HG03159 (cell line): ENCODE data around the gene MAP3K20.
"Not testable (repeated sequence)": the region's sequence is repeated elsewhere in the genome, so short reads cannot be mapped to it uniquely, and the experiment has no call there.

Experiments used
- ATAC-seq: cut with Tn5 transposase; IDR thresholded peaks from one replicate; pipeline ENCODE4 v1.9.1; 2021; ENCODE audit warnings: mild to moderate bottlenecking, moderate library complexity; ENCODE audit not compliant: unreplicated experiment

The MAP3K20 gene

DNA sequence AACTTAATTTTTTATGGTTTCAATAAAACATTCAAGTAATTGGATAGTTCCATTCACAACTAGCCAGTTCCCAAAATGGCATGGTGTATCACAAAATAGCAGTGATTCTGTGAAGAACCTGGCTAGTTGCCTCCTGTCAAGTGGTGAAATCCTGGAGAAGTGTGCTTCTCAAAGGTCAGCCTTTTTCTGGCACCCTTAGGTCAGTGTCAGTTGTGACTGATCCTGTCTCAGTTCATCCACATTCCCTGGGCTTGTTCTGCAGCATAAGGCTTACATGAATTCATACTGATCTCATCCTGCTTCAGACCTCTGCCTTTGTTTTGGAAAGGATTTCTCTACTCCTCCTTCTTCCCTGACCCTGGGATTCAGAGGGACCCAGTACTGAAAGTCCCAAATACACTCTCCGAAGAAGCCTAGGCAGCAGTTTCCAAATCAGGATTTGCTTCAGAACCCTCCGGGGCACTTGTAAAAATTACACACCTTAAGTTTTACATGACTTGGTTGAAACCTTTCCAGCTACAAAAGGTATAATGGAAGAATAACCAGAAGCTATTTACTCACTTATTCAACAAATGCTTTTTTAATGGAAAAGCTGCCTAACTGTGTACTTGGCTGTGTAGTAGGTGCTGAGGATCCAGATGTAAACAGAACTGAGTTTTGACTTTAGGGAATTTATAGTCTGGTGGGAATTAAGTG, 11.0 kb downstream of the MAP3K20 start:
- ATAC-seq = no peak

DNA sequence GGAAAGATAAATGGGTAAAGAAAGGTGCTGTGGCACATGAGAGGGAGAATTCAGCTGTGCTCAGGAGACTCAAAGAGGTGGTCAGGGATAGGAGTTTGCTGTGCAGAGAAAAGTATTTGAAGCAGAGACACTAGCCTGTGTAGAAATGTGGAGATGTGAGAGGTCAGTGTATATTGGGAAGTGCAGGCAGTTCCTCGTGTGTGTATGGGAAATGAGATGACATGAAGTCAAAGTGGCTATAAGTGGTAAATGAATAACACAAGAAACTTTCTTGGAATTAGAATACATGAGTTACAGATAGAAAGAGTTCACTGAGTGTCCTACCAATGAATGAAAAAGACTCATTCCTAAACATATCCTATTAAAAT, 11.6 kb downstream of the MAP3K20 start:
- ATAC-seq = no peak

DNA sequence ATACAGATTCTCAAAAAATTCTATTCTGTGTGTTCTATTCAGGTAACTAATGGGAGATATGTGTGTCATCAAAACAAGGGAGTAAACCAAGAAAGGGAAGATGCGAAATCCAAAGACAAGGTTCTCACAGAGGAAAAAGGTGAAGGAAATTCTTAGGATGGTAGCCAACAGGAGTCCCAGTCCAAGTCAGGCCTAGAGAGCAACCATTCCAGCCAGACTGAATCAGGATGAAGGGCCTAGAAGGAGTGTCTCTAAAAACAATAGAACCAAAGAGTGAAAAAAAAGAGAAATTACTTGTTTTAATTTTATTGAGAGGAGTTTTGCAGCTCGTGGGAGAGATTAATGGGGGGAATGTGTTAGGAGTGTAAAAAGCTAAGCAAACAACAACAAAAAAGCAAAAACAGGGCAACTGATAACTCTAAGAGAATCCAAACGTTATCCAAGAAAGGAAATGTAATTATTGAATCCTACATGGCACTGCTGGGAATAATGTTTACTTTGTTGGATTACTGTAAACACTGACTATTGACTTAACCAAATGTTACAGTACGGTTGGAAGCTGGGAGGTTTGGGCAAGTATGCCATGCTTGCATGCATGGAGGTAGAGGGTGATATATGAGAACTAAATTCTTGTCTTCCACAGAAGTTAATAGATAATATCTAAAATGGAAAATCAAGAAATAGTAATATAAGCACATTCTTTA, 12.3 kb downstream of the MAP3K20 start:
- no peak for ATAC-seq

DNA sequence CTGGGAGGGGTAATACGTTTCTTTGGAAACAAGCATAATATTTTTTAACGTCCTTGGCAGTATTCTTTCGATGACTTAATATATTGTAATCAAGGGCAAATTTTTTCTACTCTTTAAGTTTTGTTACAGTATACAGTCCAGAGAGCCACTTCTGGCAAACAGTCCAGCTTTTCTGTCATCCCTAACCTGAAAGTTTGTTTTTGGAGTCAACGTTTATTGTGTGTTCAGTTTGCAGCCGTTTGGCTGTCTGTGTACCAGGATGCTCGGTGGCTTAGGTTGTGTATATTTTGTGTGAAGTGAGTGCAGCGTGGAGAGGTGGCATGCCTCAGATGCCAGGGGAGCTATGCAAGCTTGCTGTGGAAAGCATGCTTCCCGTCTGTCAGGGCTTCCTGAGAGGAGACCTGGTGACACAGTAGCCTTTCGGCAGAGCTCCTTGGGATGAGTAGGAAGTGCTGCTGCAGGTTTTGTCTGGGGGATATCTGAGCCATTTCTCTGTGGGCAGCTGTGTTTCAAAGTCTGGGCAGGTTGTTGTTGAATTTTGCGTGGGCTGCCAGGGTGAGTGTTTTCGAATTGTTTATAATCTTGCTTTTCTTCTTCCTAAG, 14.7 kb downstream of the MAP3K20 start:
- no peak for ATAC-seq

DNA sequence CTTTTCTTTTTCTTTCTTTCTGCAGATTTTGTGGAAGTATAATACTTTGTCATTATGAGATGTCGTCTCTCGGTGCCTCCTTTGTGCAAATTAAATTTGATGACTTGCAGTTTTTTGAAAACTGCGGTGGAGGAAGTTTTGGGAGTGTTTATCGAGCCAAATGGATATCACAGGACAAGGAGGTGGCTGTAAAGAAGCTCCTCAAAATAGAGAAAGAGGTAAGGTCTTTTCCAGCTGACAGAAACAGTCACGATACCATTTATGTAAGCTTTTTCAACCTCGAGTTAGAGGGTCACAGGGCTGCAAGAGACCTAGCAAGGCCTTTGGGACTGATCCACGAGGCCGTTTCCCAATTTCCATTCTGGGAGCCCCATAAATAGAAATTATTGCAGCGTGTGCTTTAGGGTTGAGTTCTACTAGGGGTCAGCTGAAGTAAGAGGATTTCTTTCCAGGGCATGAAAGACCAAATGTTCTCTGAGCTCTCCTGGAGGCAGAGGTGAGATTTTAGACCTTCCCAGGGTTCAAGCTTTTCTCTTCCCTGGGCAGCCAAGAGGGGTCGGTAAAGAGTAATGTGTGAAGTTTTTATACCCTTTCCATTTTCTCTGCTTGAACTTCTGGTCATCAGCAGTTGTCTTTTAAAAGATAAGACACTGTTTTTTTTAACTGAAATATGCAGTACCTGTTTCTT, 15.5 kb downstream of the MAP3K20 start:
- ATAC-seq = no peak

DNA sequence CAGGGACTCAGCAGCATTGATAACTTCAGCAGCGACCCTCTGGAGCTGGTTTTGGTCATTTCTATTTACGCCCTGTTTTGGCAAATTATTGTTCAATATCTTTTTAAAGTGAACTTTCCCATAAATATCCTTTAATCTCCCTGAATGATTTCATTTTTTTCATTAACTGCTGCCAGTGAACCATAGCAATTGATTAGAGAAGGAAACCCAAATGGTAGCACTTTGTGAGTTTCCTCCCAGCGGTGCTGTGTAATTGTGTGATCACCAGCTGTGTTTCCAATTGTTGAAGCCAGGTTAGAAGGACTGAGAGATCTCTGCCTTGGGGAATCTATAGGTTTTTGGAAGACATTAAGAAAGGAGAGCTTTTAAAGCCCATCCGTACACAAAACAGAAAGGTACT, 16.3 kb downstream of the MAP3K20 start:
- no peak for ATAC-seq

DNA sequence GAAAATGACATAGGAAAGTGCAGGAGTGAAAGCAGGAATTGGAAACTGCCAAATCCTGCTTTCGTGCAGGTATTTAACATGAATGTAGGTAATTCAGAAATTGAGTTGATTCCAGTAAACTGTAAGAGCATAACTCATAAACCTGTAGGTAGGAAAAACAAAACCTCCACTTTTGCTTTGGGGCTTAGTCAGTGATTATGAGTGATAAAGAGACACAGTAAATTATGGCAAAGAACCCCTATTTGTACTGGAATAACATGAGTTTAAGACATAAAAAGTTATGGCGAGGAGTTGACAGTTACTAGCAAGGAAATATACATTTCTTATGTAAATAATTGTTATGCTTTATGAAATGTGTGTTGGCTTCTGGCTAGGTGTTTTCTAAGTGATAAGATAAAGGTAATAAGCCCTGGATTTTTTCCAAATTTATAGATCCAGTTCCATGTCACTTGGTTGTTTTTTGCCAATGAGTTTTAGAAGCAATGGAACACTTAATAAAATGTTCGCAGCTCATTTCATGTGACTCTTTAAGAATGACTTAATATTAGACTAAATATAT, 17.3 kb downstream of the MAP3K20 start:
- ATAC-seq = no peak

DNA sequence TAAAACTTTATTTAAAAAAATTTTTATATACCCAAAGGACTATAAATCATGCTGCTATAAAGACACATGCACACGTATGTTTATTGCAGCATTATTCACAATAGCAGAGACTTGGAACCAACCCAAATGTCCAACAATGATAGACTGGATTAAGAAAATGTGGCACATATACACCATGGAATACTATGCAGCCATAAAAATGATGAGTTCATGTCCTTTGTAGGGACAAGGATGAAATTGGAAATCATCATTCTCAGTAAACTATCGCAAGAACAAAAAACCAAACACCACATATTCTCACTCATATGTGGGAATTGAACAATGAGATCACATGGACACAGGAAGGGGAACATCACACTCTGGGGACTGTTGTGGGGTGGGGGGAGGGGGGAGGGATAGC, 18.0 kb downstream of the MAP3K20 start:
- not testable (repeated sequence) for ATAC-seq

GRCh38 chr2:173094731-173095130, 19.1 kb downstream of the MAP3K20 start:
- ATAC-seq = no peak

- ATAC-seq = no peak
Measured at GRCh38 chr2:173095356-173095755, 19.7 kb downstream of the MAP3K20 start.

GRCh38 chr2:173099271-173099670, 23.6 kb downstream of the MAP3K20 start:
- no peak for ATAC-seq

- ATAC-seq = no peak
Measured at GRCh38 chr2:173099804-173100203, 24.2 kb downstream of the MAP3K20 start.

DNA sequence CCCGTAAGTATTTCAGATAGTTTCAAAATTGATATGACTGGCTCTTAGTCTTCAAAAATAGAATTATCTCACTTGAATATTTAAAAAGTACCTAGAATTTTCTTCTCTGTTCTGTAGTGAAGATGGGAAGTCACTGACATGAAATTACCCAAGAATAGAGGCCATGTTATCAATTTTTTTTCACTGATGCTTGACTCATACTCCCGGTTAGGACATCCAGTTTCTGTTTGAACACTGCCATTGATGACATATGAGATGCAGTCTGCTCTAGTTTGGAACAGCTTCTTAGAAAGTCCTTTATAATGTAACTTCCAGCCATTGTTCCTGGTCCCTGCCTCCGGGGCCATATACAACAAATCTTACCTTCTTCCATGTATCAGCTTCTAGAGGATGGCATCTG, 26.0 kb downstream of the MAP3K20 start:
- ATAC-seq = no peak

DNA sequence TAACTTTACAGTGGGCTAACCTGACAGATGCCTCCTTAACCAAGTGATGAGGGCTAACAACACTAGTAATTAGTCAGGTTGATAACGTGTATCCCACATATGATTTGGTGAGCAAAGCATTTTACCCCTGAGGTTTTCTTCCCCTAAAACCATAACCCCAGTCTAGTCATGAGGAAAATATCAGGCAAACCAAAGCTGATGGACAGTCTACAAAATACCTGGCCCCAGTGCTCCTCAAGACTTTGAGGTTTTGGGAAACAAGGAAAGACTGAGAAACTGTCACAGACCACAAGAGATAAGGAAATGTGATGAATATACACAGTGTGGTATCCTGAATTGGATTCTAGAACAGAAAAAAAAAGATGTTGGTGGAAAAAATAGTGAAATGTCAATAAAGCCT, 28.5 kb downstream of the MAP3K20 start:
- no peak for ATAC-seq

- ATAC-seq = no peak
Measured at GRCh38 chr2:173106959-173107628, 31.4 kb downstream of the MAP3K20 start.

DNA sequence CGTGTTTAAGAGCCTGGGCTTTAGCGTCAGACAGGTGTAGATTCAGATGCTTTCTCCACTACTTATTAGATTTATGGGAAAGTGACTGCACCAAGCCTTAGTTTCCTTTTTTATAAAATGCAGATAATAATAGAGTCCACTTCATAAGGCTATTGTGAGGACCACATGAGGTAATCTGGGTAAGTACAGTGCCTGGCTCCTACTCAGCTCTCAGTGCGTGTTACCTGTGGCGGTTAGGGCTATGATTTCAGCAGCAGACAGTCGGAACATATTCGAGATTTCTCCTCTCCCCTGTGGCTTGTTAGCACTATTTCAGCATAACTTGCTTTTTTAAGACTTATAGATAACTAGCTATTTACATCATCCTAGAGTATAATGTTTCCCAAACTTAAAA, 32.0 kb downstream of the MAP3K20 start:
- ATAC-seq = no peak

DNA sequence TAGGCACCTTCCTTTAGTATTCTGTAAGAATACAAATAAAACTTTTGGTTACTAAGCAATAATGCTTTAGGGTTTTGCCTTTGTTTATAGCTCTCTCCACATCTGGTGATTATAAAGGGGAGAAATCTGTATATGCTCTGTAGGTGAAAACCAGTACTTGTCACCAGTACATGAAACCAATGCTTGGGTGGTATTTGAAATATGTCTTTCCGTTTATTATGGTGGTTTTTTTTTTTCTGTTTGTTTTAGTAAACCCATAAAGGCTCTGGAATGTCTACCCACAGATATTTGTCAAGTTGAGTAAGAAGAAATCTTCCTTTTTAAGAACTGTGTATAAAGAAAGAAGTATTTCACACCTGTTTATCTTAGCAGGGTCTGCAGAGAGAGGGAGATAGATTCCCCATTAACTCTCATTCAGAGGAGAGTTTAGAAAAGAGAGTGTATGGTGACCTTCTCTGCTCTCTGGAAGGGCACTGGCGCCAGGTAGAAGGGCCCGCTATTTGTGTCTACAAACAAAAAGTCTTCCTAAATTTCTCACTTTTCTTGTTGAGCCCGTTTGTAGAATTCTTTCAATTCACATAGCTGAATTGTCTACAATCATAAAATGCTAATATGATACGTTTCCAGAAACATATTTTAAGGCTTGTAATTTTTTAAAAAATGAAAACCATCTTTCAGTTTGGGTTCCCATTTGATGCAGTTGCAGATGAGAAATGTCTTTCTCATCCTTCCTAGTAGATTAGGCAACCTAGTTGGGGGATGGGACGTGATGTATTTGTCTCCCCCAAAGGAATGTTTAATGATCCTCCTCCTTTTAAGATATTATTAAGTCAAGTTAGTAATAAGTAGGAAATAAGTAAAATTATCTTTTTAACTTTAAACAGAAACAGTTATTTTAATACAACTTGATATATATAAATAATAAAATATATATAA, 33.9 kb downstream of the MAP3K20 start:
- ATAC-seq = no peak

DNA sequence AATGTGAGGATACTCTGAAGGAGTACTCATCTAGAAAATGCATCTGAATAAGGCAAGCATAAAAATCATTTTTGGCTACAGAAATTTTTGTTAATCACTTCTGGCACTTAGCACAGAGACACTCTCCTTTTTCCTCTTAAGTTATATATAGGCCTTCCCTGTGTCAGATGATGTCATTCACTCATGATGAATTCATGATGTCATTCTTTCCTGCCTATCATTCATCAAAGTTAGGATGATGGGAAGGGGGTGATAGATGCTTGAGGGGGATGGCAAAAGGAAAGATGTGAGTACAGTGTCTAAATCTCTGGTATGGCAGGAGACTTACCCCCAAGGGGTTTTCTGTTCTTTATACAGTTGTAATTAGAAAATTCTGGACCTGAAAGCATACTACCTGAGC, 42.0 kb downstream of the MAP3K20 start:
- ATAC-seq = no peak

- no peak for ATAC-seq
Measured at GRCh38 chr2:173118395-173118794, 42.7 kb downstream of the MAP3K20 start.
